ENCODE results near the gene EEA1.

The EEA1 gene

GRCh38 chr12:92743026-92743425 lies 186.1 kb downstream of the EEA1 start:
- no peak overlapping the region for H3K27ac ChIP-seq (ENCODE audit: insufficient read depth, low read depth, low read length, poor library complexity, severe bottlenecking)

GRCh38 chr12:92740411-92740810 lies 188.7 kb downstream of the EEA1 start:
- Histone ChIP-seq H3K4me3 (ENCODE audit: insufficient read depth, low read depth, low read length) (no peak overlapping the region), H3K4me1 (ENCODE audit: control insufficient read depth, insufficient read depth, low read length) (no peaks in the 10 kb centered on the region), H3K27me3 (ENCODE audit: control insufficient read depth, insufficient read depth, low read length, poor library complexity, severe bottlenecking) (no peaks in the 10 kb centered on the region), H3K36me3 (ENCODE audit: control insufficient read depth, insufficient read depth, low read length) (no peaks in the 10 kb centered on the region), H3K27ac (ENCODE audit: insufficient read depth, low read depth, low read length, poor library complexity, severe bottlenecking) (no peak overlapping the region), H3K9me3 (ENCODE audit: control insufficient read depth, low read length) (no peaks in the 10 kb centered on the region)

More at GRCh38 chr12:92743026-92743425, 186.1 kb downstream of the EEA1 start:
- H3K4me3 ChIP-seq (ENCODE audit: insufficient read depth, low read depth, low read length) = no peak overlapping the region
- H3K4me1 ChIP-seq (ENCODE audit: control insufficient read depth, insufficient read depth, low read length) = no peaks in the 10 kb centered on the region
- H3K27me3 ChIP-seq (ENCODE audit: control insufficient read depth, insufficient read depth, low read length, poor library complexity, severe bottlenecking) = no peaks in the 10 kb centered on the region
- no peaks in the 10 kb centered on the region for H3K36me3 ChIP-seq (ENCODE audit: control insufficient read depth, insufficient read depth, low read length)
- 90 to 95% methylated on average over 3 of the region's 3 CpGs for WGBS, 2 experiments
- H3K9me3 ChIP-seq (ENCODE audit: control insufficient read depth, low read length) = no peaks in the 10 kb centered on the region

- Histone ChIP-seq H3K4me1 (ENCODE audit: control insufficient read depth, insufficient read depth, low read length) (no peaks in the 10 kb centered on the region), H3K27me3 (ENCODE audit: control insufficient read depth, insufficient read depth, low read length, poor library complexity, severe bottlenecking) (no peaks in the 10 kb centered on the region), H3K4me3 (ENCODE audit: insufficient read depth, low read depth, low read length) (no peak overlapping the region), H3K9me3 (ENCODE audit: control insufficient read depth, low read length) (no peaks in the 10 kb centered on the region), H3K27ac (ENCODE audit: insufficient read depth, low read depth, low read length, poor library complexity, severe bottlenecking) (no peak overlapping the region), H3K36me3 (ENCODE audit: control insufficient read depth, insufficient read depth, low read length) (no peaks in the 10 kb centered on the region)
- 94 to 97% methylated on average over 4 of the region's 4 CpGs for WGBS, 2 experiments
Observed at GRCh38 chr12:92739113-92739512, 190.0 kb downstream of the EEA1 start.

GRCh38 chr12:92737855-92738850 lies 190.9 kb downstream of the EEA1 start:
- H3K36me3 ChIP-seq (ENCODE audit: control insufficient read depth, insufficient read depth, low read length) = no peaks in the 10 kb centered on the region
- 81 to 83% methylated on average over 7 of the region's 7 CpGs for WGBS, 2 experiments
- H3K4me1 ChIP-seq (ENCODE audit: control insufficient read depth, insufficient read depth, low read length) = no peaks in the 10 kb centered on the region
- H3K27ac ChIP-seq (ENCODE audit: insufficient read depth, low read depth, low read length, poor library complexity, severe bottlenecking) = no peak overlapping the region
- H3K4me3 ChIP-seq (ENCODE audit: insufficient read depth, low read depth, low read length) = no peak overlapping the region
- H3K9me3 ChIP-seq (ENCODE audit: control insufficient read depth, low read length) = no peaks in the 10 kb centered on the region
- no peaks in the 10 kb centered on the region for H3K27me3 ChIP-seq (ENCODE audit: control insufficient read depth, insufficient read depth, low read length, poor library complexity, severe bottlenecking)

GRCh38 chr12:92736605-92737004 lies 192.5 kb downstream of the EEA1 start:
- H3K36me3 ChIP-seq (ENCODE audit: control insufficient read depth, insufficient read depth, low read length) = no peaks in the 10 kb centered on the region
- no peak overlapping the region for H3K4me3 ChIP-seq (ENCODE audit: insufficient read depth, low read depth, low read length)
- no peaks in the 10 kb centered on the region for H3K9me3 ChIP-seq (ENCODE audit: control insufficient read depth, low read length)
- no peak overlapping the region for H3K27ac ChIP-seq (ENCODE audit: insufficient read depth, low read depth, low read length, poor library complexity, severe bottlenecking)
- 91 to 93% methylated on average over 6 of the region's 6 CpGs for WGBS, 2 experiments
- H3K27me3 ChIP-seq (ENCODE audit: control insufficient read depth, insufficient read depth, low read length, poor library complexity, severe bottlenecking) = no peaks in the 10 kb centered on the region
- no peaks in the 10 kb centered on the region for H3K4me1 ChIP-seq (ENCODE audit: control insufficient read depth, insufficient read depth, low read length)

- 89 to 93% methylated on average over 3 of the region's 3 CpGs for WGBS, 2 experiments
- no peak overlapping the region for H3K27ac ChIP-seq (ENCODE audit: insufficient read depth, low read depth, low read length, poor library complexity, severe bottlenecking)
Observed at GRCh38 chr12:92735131-92735721, 193.9 kb downstream of the EEA1 start.

GRCh38 chr12:92733661-92734060 lies 195.4 kb downstream of the EEA1 start:
- Histone ChIP-seq H3K27me3 (ENCODE audit: control insufficient read depth, insufficient read depth, low read length, poor library complexity, severe bottlenecking) (no peaks in the 10 kb centered on the region), H3K4me1 (ENCODE audit: control insufficient read depth, insufficient read depth, low read length) (no peaks in the 10 kb centered on the region), H3K27ac (ENCODE audit: insufficient read depth, low read depth, low read length, poor library complexity, severe bottlenecking) (no peak overlapping the region), H3K36me3 (ENCODE audit: control insufficient read depth, insufficient read depth, low read length) (no peaks in the 10 kb centered on the region), H3K9me3 (ENCODE audit: control insufficient read depth, low read length) (no peaks in the 10 kb centered on the region), H3K4me3 (ENCODE audit: insufficient read depth, low read depth, low read length) (no peak overlapping the region)
- 92 to 93% methylated on average over 3 of the region's 3 CpGs for WGBS, 2 experiments

More at GRCh38 chr12:92735131-92735721, 193.9 kb downstream of the EEA1 start:
- Histone ChIP-seq H3K9me3 (ENCODE audit: control insufficient read depth, low read length) (no peaks in the 10 kb centered on the region), H3K36me3 (ENCODE audit: control insufficient read depth, insufficient read depth, low read length) (no peaks in the 10 kb centered on the region), H3K4me3 (ENCODE audit: insufficient read depth, low read depth, low read length) (no peak overlapping the region), H3K27me3 (ENCODE audit: control insufficient read depth, insufficient read depth, low read length, poor library complexity, severe bottlenecking) (no peaks in the 10 kb centered on the region), H3K4me1 (ENCODE audit: control insufficient read depth, insufficient read depth, low read length) (no peaks in the 10 kb centered on the region)

- H3K27me3 ChIP-seq (ENCODE audit: control insufficient read depth, insufficient read depth, low read length, poor library complexity, severe bottlenecking) = no peaks in the 10 kb centered on the region
- 92% methylated on average over 6 of the region's 6 CpGs for WGBS, 2 experiments
- H3K36me3 ChIP-seq (ENCODE audit: control insufficient read depth, insufficient read depth, low read length) = no peaks in the 10 kb centered on the region
- no peaks in the 10 kb centered on the region for H3K4me1 ChIP-seq (ENCODE audit: control insufficient read depth, insufficient read depth, low read length)
- no peak overlapping the region for H3K4me3 ChIP-seq (ENCODE audit: insufficient read depth, low read depth, low read length)
- H3K27ac ChIP-seq (ENCODE audit: insufficient read depth, low read depth, low read length, poor library complexity, severe bottlenecking) = no peak overlapping the region
- no peaks in the 10 kb centered on the region for H3K9me3 ChIP-seq (ENCODE audit: control insufficient read depth, low read length)
Observed at GRCh38 chr12:92733181-92733580, 195.9 kb downstream of the EEA1 start.

- H3K9me3 ChIP-seq (ENCODE audit: control insufficient read depth, low read length) = no peaks in the 10 kb centered on the region
- no peaks in the 10 kb centered on the region for H3K36me3 ChIP-seq (ENCODE audit: control insufficient read depth, insufficient read depth, low read length)
- H3K27ac ChIP-seq (ENCODE audit: insufficient read depth, low read depth, low read length, poor library complexity, severe bottlenecking) = no peak overlapping the region
- H3K4me3 ChIP-seq (ENCODE audit: insufficient read depth, low read depth, low read length) = no peak overlapping the region
- WGBS, 2 experiments = 90 to 95% methylated on average over 6 of the region's 6 CpGs
- H3K27me3 ChIP-seq (ENCODE audit: control insufficient read depth, insufficient read depth, low read length, poor library complexity, severe bottlenecking) = no peaks in the 10 kb centered on the region
- H3K4me1 ChIP-seq (ENCODE audit: control insufficient read depth, insufficient read depth, low read length) = no peaks in the 10 kb centered on the region
Observed at GRCh38 chr12:92732716-92733115, 196.4 kb downstream of the EEA1 start.

- WGBS, 2 experiments = 97 to 98% methylated on average over 5 of the region's 5 CpGs
- no peak overlapping the region for H3K4me3 ChIP-seq (ENCODE audit: insufficient read depth, low read depth, low read length)
- H3K9me3 ChIP-seq (ENCODE audit: control insufficient read depth, low read length) = no peaks in the 10 kb centered on the region
- H3K27ac ChIP-seq (ENCODE audit: insufficient read depth, low read depth, low read length, poor library complexity, severe bottlenecking) = no peak overlapping the region
- H3K27me3 ChIP-seq (ENCODE audit: control insufficient read depth, insufficient read depth, low read length, poor library complexity, severe bottlenecking) = no peaks in the 10 kb centered on the region
- no peaks in the 10 kb centered on the region for H3K36me3 ChIP-seq (ENCODE audit: control insufficient read depth, insufficient read depth, low read length)
- no peaks in the 10 kb centered on the region for H3K4me1 ChIP-seq (ENCODE audit: control insufficient read depth, insufficient read depth, low read length)
Observed at GRCh38 chr12:92732216-92732615, 196.9 kb downstream of the EEA1 start.

Data from ectodermal cell (in vitro differentiated cells).